SKM-1 treated with dmso at 0.1 percent for 144 hours (cell line): Measurements from ENCODE around the gene CCNB2.
A peak's percentile ranks its signal among the peaks of the same experiment; 100 is the strongest.
"Not testable (repeated sequence)": the region's sequence is repeated elsewhere in the genome, so short reads cannot be mapped to it uniquely, and the experiment has no call there.

Source experiments
- DNase-seq: peaks from one replicate; lab custom pipeline; 2025; ENCODE audit not compliant: unreplicated experiment; lab: John Stamatoyannopoulos, UW

CCNB2 gene

GRCh38 chr15:59131969-59132562, 27.1 kb downstream of the CCNB2 start:
- no peak for DNase-seq

DNA sequence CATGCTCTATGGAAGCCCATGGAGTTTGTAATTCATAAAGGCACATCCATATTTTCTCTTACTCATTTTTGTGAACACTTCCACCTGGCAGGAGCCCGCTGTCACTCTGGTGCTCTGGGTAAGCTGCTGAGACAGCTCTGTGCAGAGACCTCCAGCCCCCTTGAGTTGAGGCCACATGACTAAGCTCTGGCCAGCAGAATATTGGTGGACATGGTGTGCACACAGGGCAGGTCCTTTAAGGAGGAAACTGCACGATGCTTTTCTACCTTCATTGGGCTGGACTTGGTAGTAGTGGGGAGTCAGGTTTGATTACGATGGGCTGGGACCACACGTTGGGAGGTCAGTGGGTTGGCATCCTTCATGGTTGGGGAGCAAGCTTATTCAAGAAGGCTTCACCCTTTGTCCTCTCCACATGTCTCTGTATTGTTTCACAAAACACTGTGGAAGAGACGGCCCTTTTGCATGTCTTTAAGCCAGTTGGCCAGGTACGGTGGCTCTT, 29.0 kb downstream of the CCNB2 start:
- DNase-seq: no peak

GRCh38 chr15:59137566-59137965, 32.6 kb downstream of the CCNB2 start:
- no peak for DNase-seq

DNA sequence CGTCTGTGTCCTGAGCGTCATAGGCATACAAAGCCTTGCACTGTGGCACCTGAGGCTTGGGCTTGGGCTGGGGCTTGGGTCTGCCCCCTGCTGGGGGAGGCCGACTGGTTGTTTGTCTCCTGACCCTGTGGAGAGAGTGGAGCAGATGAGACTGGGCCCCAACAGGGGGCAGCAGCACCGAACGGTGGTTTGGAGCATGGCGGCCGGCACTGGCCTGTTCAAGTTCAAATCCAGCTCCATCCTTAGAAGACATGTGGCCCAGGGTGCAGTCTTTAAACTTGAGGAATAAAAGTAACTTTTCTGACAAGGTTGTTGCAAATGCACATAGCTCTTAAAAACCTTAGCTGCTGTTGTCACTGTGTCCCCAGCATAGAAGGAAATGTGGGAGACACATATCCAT, 33.3 kb downstream of the CCNB2 start:
- DNase-seq: peak; percentile 79

DNA sequence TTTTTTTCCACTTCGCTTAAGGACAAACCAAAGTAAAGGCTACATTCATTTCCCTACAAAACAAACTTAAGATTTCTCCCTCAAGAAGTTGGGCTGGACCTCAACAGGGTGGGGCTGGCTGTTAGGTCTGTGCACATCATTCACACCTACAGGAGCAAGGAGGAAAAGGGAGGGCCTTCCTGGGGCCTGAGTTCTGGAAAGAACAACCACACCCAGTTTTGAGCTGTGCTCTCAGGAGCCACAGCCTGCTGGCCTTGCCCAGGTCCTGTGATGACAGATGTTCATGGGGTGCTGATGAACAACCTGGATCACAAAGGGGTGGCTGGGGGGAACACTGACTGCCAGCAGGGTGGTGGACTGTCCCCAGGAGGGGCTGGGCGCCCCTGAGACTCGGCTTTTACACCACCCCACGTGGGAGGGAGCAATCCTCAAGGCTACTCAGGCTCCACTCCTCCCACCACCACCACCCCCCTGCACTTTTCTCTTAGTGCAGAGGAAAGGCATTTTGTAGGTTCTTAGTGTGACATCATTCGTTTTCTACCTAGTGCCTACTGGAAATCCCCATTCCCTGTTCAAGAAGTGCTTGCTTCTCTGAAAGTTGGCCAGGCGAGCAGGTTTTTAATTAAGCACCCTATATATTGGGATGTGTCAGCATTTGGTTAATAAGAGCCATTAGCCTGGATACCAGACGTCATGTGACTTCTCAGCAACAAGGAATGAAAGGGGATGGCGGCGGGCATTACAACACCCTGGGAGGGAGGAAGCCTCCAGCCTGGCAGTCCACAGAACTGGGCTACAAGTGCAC, 35.7 kb downstream of the CCNB2 start:
- no peak for DNase-seq

GRCh38 chr15:59143281-59143680, 38.3 kb downstream of the CCNB2 start:
- DNase-seq: no peak

GRCh38 chr15:59144594-59144993, 39.6 kb downstream of the CCNB2 start:
- not testable (repeated sequence) for DNase-seq

GRCh38 chr15:59147666-59148065, 42.7 kb downstream of the CCNB2 start:
- DNase-seq: no peak

DNA sequence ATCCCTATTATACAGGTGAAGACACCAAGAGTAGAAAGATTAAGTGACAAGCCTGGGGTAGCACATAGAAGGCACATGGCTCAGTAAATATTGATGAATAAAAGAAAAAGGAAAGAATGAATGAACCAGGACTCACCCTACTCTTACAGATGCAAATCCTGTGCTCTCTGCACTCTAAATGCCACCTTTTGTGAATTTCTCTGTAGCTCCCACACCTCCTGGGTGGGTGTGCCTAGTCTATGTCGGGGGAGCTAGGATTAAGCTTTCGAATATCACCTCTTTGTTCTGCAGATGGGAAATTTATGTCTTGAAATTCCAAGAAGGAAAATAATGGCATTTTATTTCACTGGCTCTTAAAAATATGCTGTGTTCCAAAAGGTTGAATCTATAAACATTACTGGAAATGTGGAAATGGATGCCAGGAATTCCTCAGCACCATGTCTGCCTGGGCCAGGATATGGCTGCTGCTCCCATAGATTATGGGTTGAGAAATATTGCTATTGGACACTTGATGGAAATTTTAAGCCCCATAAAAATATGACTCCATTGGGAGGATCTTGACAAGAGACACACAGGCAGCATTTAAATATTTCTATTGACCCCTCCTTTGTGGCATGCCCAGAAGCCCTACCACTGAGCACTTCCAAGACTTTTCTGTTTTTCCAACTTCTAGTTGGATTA, 43.3 kb downstream of the CCNB2 start:
- no peak for DNase-seq

DNA sequence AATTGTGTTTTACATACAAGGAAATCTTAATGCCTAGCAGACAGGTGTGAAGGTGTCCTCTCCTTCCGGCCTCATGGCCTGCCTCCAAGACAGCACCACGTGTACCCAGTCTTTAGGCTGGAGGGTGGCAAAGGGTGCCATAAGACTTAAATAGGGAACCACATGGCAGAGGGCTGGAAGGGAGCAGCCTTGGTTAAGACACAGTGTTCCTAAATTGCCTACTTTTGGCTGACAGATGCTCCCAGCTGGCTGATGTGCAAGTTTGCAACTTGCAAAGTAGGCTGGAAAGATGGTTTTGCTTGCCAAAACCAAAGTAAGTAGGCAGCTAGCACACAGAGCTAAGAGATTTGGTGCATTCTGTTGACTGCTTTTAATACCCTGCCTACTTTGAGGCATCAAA, 45.2 kb downstream of the CCNB2 start:
- no peak for DNase-seq

GRCh38 chr15:59152694-59153450, 47.9 kb downstream of the CCNB2 start:
- DNase-seq: no peak

DNA sequence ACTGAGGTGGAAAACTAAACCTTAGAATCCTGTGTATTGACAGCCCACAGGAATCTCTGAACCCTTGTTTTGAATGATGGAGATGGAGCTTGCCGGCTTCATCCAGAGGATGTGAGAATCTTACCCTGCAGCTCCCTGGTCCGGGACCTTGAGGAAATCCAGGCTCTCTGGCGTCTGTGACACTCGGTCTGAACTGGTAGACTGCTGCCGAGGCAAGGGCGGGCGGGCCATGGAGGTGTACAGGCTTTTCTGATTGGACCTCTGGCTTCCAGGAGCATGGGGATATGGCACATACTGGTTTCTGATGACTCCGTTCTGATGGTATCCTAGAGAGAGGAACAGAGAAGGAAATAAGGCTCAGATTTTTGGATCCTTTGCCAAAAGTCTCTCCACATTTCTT, 48.5 kb downstream of the CCNB2 start:
- no peak for DNase-seq

DNA sequence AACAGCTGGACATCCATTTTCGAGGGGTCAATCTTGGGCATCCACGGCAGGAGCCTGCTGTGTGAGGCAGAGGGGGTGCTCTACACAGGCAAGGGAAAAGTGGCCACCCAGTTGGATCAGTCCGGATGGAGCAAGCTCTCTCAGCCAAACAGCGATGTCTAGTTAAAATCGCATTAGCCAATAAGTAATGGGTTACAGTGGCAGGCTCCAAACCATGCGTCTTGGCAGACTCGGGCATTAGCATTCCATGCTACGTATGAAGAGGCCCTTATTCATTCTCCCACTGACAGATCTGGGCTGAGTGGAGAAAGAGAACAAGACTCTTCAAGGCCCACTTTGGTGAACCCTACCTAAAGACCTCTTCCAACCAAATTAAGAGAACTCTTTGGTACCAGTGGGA, 49.3 kb downstream of the CCNB2 start:
- no peak for DNase-seq

DNA sequence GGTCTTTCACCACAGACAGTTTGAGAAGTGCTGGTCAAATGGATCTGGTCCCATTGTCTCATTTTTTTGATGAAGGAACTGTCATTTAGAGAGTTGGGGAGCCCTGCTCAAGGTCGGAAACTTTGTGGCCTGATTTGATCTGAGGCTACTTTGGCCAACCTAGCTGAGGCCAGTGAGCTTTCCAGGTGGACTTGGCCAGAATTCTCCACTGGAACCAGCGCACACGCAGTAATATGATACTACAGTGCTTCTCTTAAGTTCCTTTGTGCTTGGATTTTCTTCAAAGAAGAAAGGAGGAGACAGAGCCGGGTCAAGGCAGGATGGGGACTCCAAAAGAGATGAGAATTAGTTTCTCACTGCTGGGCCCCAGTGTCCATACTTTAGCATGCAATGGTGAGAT, 50.5 kb downstream of the CCNB2 start:
- no peak for DNase-seq

GRCh38 chr15:59157396-59157795, 52.5 kb downstream of the CCNB2 start:
- DNase-seq: no peak

DNA sequence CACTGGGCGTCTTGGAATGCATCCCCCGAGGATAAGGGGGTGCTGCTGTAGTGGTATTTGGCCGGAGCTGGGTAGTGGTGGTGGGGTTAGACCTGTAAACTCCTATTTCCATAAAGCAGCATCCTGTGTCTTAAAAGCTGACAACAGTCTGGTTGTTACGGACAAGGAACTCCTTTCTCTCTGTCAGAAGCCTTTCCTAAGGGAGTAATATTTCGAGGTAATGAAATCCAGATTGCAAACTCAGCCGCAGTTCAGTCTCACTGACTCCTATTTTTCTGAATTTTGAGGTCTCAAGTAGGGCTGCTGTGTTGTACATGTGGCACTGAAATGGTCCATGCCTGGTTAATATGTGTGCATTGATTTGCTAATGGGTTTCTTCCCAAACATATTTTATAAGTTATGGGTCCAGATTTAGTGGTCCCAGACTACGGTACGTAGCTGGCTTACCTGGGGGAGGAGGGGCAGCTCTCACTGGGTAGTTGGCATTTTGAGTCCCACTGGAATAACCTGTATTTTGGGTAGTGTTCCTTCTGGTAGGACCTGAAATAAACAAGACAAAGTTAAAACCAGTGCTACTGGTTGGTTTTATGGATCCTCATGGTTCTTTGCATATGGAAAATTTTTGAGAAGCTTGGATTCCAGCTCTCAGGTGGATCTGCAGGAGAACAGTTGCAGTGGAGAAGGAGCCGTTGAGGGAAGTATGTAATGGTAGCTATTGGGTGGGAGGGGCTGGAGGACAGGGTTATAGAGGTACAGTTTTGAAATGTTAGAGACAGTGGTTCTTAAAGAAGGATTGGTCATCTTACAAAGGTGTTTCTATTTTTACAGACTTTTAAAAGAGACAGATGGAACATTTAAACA, 53.1 kb downstream of the CCNB2 start:
- no peak for DNase-seq

DNA sequence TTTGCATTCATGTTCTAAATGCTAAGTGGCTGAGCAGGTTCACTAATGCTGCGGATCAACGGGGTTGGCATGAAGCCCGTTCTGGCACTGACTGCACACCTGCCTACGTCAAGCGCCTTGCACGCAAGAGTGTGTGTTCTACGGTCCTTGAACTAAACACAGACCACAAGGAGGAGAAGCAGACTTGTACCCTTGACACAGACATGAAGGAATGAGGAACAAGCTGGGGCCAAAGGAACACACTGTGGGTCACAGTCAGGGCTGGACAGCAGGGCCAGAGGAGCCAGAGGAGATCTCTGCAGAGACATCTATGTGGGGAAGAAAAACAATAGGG, 53.7 kb downstream of the CCNB2 start:
- DNase-seq: peak; percentile 43

- DNase-seq: peak; percentile 28
These were observed 54.3 kb downstream of the CCNB2 start for GRCh38 chr15:59159210-59159609.

GRCh38 chr15:59160880-59161593, 56.1 kb downstream of the CCNB2 start:
- DNase-seq: peak; percentile 5

GRCh38 chr15:59162080-59162479, 57.1 kb downstream of the CCNB2 start:
- DNase-seq: not testable (repeated sequence)
